HL-60 (cell line): ENCODE results near the gene PIK3CB.

ENCODE experiments used
- DNase-seq, 2 experiments: peaks; one replicate each; pipeline ENCODE4 v3.0.0-alpha.2; 2010 to 2020; ENCODE audit warnings: low read depth in 1 of 2, low spot score in 1 of 2
- H3K27ac ChIP-seq: fragments of 250-450 bp; sonication (Bioruptor Pico); replicated peaks from 2 replicates; pipeline ENCODE4 v1.5.1; 2020; ENCODE audit warnings: mild to moderate bottlenecking, moderate library complexity
- H3K27me3 ChIP-seq: fragments of 250-450 bp; sonication (Bioruptor Pico); 2 replicates; pipeline ENCODE4 v1.5.1; 2021; ENCODE audit warnings: mild to moderate bottlenecking, moderate library complexity; ENCODE audit not compliant: insufficient read depth, poor library complexity, severe bottlenecking
- H3K4me3 ChIP-seq: replicated peaks from 2 replicates; pipeline ENCODE4 v1.5.1; 2011; ENCODE audit warnings: mild to moderate bottlenecking, control low read depth, low read length; ENCODE audit not compliant: insufficient read depth
- CTCF ChIP-seq: IDR thresholded peaks from one replicate; pipeline ENCODE4 v1.5.1; 2011; ENCODE audit warnings: low read length, control low read depth, inconsistent platforms; ENCODE audit not compliant: insufficient read depth
- GABPA ChIP-seq: IDR thresholded peaks from 2 replicates; pipeline ENCODE4 v1.6.1; 2012; ENCODE audit warnings: low read depth
- POLR2AphosphoS5 ChIP-seq: IDR thresholded peaks from 2 replicates; pipeline ENCODE4 v1.6.1; 2012; ENCODE audit warnings: low read depth
- REST ChIP-seq: IDR thresholded peaks from 2 replicates; pipeline ENCODE4 v1.6.1; 2012; ENCODE audit warnings: low read depth; ENCODE audit not compliant: insufficient replicate concordance
- SPI1 ChIP-seq: IDR thresholded peaks from 2 replicates; pipeline ENCODE4 v1.6.1; 2012; ENCODE audit warnings: low read depth, mild to moderate bottlenecking, borderline replicate concordance

Gene PIK3CB

GRCh38 chr3:138642226-138642926 lies 192.4 kb downstream of the PIK3CB start:
- no peak for DNase-seq
- no peak for TF ChIP-seq POLR2AphosphoS5
- Histone ChIP-seq H3K27me3 (no peaks in the 10 kb centered on the region), H3K27ac (no peak overlapping the region), H3K4me3 (no peak overlapping the region)

GRCh38 chr3:138640537-138640936 lies 194.2 kb downstream of the PIK3CB start:
- H3K27ac ChIP-seq = no peak overlapping the region
- DNase-seq = no peak
- no peaks in the 10 kb centered on the region for H3K27me3 ChIP-seq
- TF ChIP-seq CTCF (no peak), GABPA (no peak), REST (no peak), POLR2AphosphoS5 (no peak; the same call in 1 of the 2 replicates), SPI1 (no peak)
- H3K4me3 ChIP-seq = no peak overlapping the region

- no peak for TF ChIP-seq GABPA
- TF ChIP-seq CTCF = no peak
- TF ChIP-seq POLR2AphosphoS5 = no peak
- no peak for TF ChIP-seq REST
- no peak for TF ChIP-seq SPI1
- Histone ChIP-seq H3K27me3 (no peaks in the 10 kb centered on the region), H3K27ac (no peak overlapping the region), H3K4me3 (no peak overlapping the region)
- no peak for DNase-seq
Observed at GRCh38 chr3:138638641-138639040, 196.1 kb downstream of the PIK3CB start.

GRCh38 chr3:138629526-138629925 lies 205.2 kb downstream of the PIK3CB start:
- Histone ChIP-seq H3K4me3 (no peak overlapping the region), H3K27ac (no peak overlapping the region), H3K27me3 (peaks cover 6% of the 10 kb centered on the region)
- no peak for DNase-seq
- TF ChIP-seq REST = no peak
- TF ChIP-seq CTCF = no peak
- TF ChIP-seq GABPA = no peak
- no peak for TF ChIP-seq POLR2AphosphoS5
- no peak for TF ChIP-seq SPI1
